Hepatocyte (in vitro differentiated cells): Measurements from ENCODE around the gene PAK5. TPM values are rescaled to one million over a fixed set of nuclear protein-coding genes. Genes with fewer than 3 reads are reported as not detected.

Experiments used
- DNase-seq: peaks from one replicate; pipeline ENCODE4 v3.0.0-alpha.2; 2016; ENCODE audit warnings: low spot score
- H2AFZ ChIP-seq: fragments of 200-600 bp; sonication (generic); 2 replicates; pipeline ENCODE4 v1.6.0; 2016; ENCODE audit warnings: antibody characterized with exemption, mild to moderate bottlenecking
- H3K27ac ChIP-seq: fragments of 200-600 bp; sonication (generic); 2 replicates; pipeline ENCODE4 v1.5.1; 2016; ENCODE audit warnings: mild to moderate bottlenecking
- H3K27me3 ChIP-seq: fragments of 200-600 bp; sonication (generic); 2 replicates; pipeline ENCODE4 v1.6.1; 2016
- H3K36me3 ChIP-seq: fragments of 200-600 bp; sonication (generic); replicated peaks from 2 replicates; pipeline ENCODE4 v1.5.1; 2016; ENCODE audit warnings: low read depth; ENCODE audit not compliant: insufficient read depth
- H3K4me1 ChIP-seq: fragments of 200-600 bp; sonication (generic); 2 replicates; pipeline ENCODE4 v1.5.1; 2016; ENCODE audit warnings: mild to moderate bottlenecking, moderate library complexity; ENCODE audit not compliant: insufficient read depth
- H3K4me2 ChIP-seq: fragments of 200-600 bp; sonication (generic); 2 replicates; pipeline ENCODE4 v1.6.0; 2016
- H3K4me3 ChIP-seq: fragments of 200-600 bp; sonication (generic); 2 replicates; pipeline ENCODE4 v1.5.1; 2016; ENCODE audit warnings: mild to moderate bottlenecking
- H3K79me2 ChIP-seq: fragments of 200-600 bp; sonication (generic); 2 replicates; pipeline ENCODE4 v1.6.0; 2017; ENCODE audit warnings: mild to moderate bottlenecking
- H3K9me2 ChIP-seq: fragments of 200-600 bp; sonication (generic); replicated peaks from 2 replicates; pipeline ENCODE4 v1.6.0; 2017; ENCODE audit warnings: mild to moderate bottlenecking; ENCODE audit not compliant: insufficient read depth
- H3K9me3 ChIP-seq: fragments of 200-600 bp; sonication (generic); 2 replicates; pipeline ENCODE4 v1.5.1; 2016; ENCODE audit warnings: low read depth, mild to moderate bottlenecking
- H4K20me1 ChIP-seq: fragments of 200-600 bp; sonication (generic); 2 replicates; pipeline ENCODE4 v1.6.0; 2016; ENCODE audit warnings: mild to moderate bottlenecking; ENCODE audit not compliant: insufficient read depth, poor library complexity, severe bottlenecking
- CTCF ChIP-seq: fragments of 200-600 bp; sonication (generic); IDR thresholded peaks from 2 replicates; pipeline ENCODE4 v1.5.1; 2016; ENCODE audit warnings: antibody characterized with exemption, mild to moderate bottlenecking; ENCODE audit not compliant: poor library complexity
- EZH2 ChIP-seq: fragments of 200-600 bp; sonication (generic); IDR thresholded peaks from 2 replicates; pipeline ENCODE4 v1.6.1; 2016; ENCODE audit warnings: antibody characterized with exemption, mild to moderate bottlenecking, borderline replicate concordance
- EZH2phosphoT487 ChIP-seq: fragments of 200-600 bp; sonication (generic); IDR thresholded peaks from one replicate; pipeline ENCODE4 v1.6.1; 2018; ENCODE audit warnings: antibody characterized with exemption, mild to moderate bottlenecking, low read depth, moderate library complexity; ENCODE audit not compliant: unreplicated experiment, severe bottlenecking
- WGBS: methylation state at CpG from one replicate; pipeline ENCODE4 v1.1.6; 2016; ENCODE audit warnings: low lambda C conversion rate; ENCODE audit errors: missing lambda C conversion rate; 5-methylcytosine and 5-hydroxymethylcytosine counted together
- polyA plus RNA-seq: library from polyadenylated mRNA; unstranded; fragments of >200 nt; fragmentation: Nextera tagmentation; extraction: Ambion mirVana; gene quantifications from 2 replicates; pipeline ENCODE4 v1.2.1, GENCODE V29; 2016
- total RNA-seq: library from RNA; depleted of rRNA; stranded (reverse); fragments of >200 nt; gene quantifications from 2 replicates; pipeline ENCODE4 v1.2.3, GENCODE V29; 2014

PAK5 gene
- total and polyA plus RNA-seq, 2 experiments from 2014 or later = 0.56 to 0.97 TPM

GRCh38 chr20:9838035-9838377 is 870 bp downstream of the PAK5 start:
- WGBS = 27% methylated on average over 14 of the region's 14 CpGs
- H3K27ac ChIP-seq = no peak overlapping the region
- peak overlapping the region; percentile 57 for H2AFZ ChIP-seq
- H3K79me2 ChIP-seq = no peaks in the 10 kb centered on the region
- TF ChIP-seq CTCF (no peak), EZH2phosphoT487 (no peak), EZH2 (no peak)
- no peaks in the 10 kb centered on the region for H3K9me2 ChIP-seq
- peaks cover 34% of the 10 kb centered on the region for H3K27me3 ChIP-seq
- no peaks in the 10 kb centered on the region for H3K36me3 ChIP-seq
- H3K4me3 ChIP-seq = peak overlapping the region; percentile 60
- no peaks in the 10 kb centered on the region for H3K4me1 ChIP-seq
- H3K4me2 ChIP-seq = peak overlapping the region; percentile 81
- no peaks in the 10 kb centered on the region for H4K20me1 ChIP-seq
- H3K9me3 ChIP-seq = no peaks in the 10 kb centered on the region
- DNase-seq = no peak

GRCh38 chr20:9837634-9838033 is 1.2 kb downstream of the PAK5 start:
- WGBS = 42% methylated on average over 7 of the region's 7 CpGs
- H3K79me2 ChIP-seq = no peaks in the 10 kb centered on the region
- H3K9me3 ChIP-seq = no peaks in the 10 kb centered on the region
- no peak overlapping the region for H3K27ac ChIP-seq
- peaks cover 34% of the 10 kb centered on the region for H3K27me3 ChIP-seq
- no peak for TF ChIP-seq EZH2
- TF ChIP-seq CTCF = no peak
- TF ChIP-seq EZH2phosphoT487 = no peak
- no peak overlapping the region for H3K4me3 ChIP-seq
- peak overlapping the region; percentile 81 for H3K4me2 ChIP-seq
- H2AFZ ChIP-seq = peak overlapping the region; percentile 57
- no peaks in the 10 kb centered on the region for H3K36me3 ChIP-seq
- H3K9me2 ChIP-seq = no peaks in the 10 kb centered on the region
- H3K4me1 ChIP-seq = no peaks in the 10 kb centered on the region
- H4K20me1 ChIP-seq = no peaks in the 10 kb centered on the region
- DNase-seq = no peak

- no peaks in the 10 kb centered on the region for H3K36me3 ChIP-seq
- no peak overlapping the region for H3K4me3 ChIP-seq
- 79% methylated on average over 1 of the region's 1 CpG for WGBS
- no peaks in the 10 kb centered on the region for H3K9me2 ChIP-seq
- no peaks in the 10 kb centered on the region for H4K20me1 ChIP-seq
- peaks cover 34% of the 10 kb centered on the region for H3K27me3 ChIP-seq
- no peak for TF ChIP-seq EZH2phosphoT487
- no peak for TF ChIP-seq CTCF
- TF ChIP-seq EZH2 = no peak
- H3K9me3 ChIP-seq = no peaks in the 10 kb centered on the region
- DNase-seq = no peak
- H3K79me2 ChIP-seq = no peaks in the 10 kb centered on the region
- no peak overlapping the region for H3K4me2 ChIP-seq
- no peak overlapping the region for H3K27ac ChIP-seq
- no peaks in the 10 kb centered on the region for H3K4me1 ChIP-seq
- no peak overlapping the region for H2AFZ ChIP-seq
Measured at GRCh38 chr20:9835302-9835701, 3.6 kb downstream of the PAK5 start.

- no peaks in the 10 kb centered on the region for H4K20me1 ChIP-seq
- H3K27ac ChIP-seq = no peak overlapping the region
- no peaks in the 10 kb centered on the region for H3K4me1 ChIP-seq
- H3K36me3 ChIP-seq = no peaks in the 10 kb centered on the region
- no peaks in the 10 kb centered on the region for H3K9me3 ChIP-seq
- DNase-seq = no peak
- no peak overlapping the region for H2AFZ ChIP-seq
- H3K27me3 ChIP-seq = peaks cover 10% of the 10 kb centered on the region
- no peak overlapping the region for H3K4me3 ChIP-seq
- H3K4me2 ChIP-seq = no peak overlapping the region
- TF ChIP-seq CTCF (no peak), EZH2phosphoT487 (no peak)
- 81% methylated on average over 5 of the region's 5 CpGs for WGBS
- H3K79me2 ChIP-seq = no peaks in the 10 kb centered on the region
- H3K9me2 ChIP-seq = no peaks in the 10 kb centered on the region
Measured at GRCh38 chr20:9831032-9831431, 7.8 kb downstream of the PAK5 start.
